Head of caudate nucleus (tissue), 42 donors: ENCODE results near the gene GRID1.

Source experiments
- DNase-seq, 42 donors: peaks; one replicate each; pipeline versions ENCODE4 v3.0.0 to v3.0.0-alpha.2; 2020 to 2021; ENCODE audit warnings: mixed read lengths in 7 of 42
- intact Hi-C: fragments of 100-400 bp; cut with DNase I; formaldehyde crosslinking; loops from one replicate; pipeline ENCODE4 v1.15.0; 2022

Gene GRID1

GRCh38 chr10:85581371-85581770 lies 785.2 kb downstream of the GRID1 start:
- intact Hi-C loops = no loop called here
- DNase-seq = no peak

- intact Hi-C loops = no loop called here
- no peak for DNase-seq
Measured at GRCh38 chr10:85580585-85580984, 786.0 kb downstream of the GRID1 start.

- intact Hi-C loops = no loop called here
- DNase-seq = no peak
Measured at GRCh38 chr10:85578860-85579259, 787.7 kb downstream of the GRID1 start.

GRCh38 chr10:85575441-85575840 lies 791.2 kb downstream of the GRID1 start:
- intact Hi-C loops = no loop called here
- no peak for DNase-seq

- DNase-seq = no peak
- intact Hi-C loops = no loop called here
Measured at GRCh38 chr10:85570871-85571270, 795.7 kb downstream of the GRID1 start.

- DNase-seq = no peak
- intact Hi-C loops = no loop called here
Measured at GRCh38 chr10:85565381-85565780, 801.2 kb downstream of the GRID1 start.

GRCh38 chr10:85558533-85558932 lies 808.1 kb downstream of the GRID1 start:
- intact Hi-C loops = no loop called here
- DNase-seq = no peak

- intact Hi-C loops = no loop called here
Measured at GRCh38 chr10:85557706-85558105, 808.9 kb downstream of the GRID1 start.

GRCh38 chr10:85557077-85557476 lies 809.5 kb downstream of the GRID1 start:
- intact Hi-C loops = no loop called here
- no peak for DNase-seq

More at GRCh38 chr10:85557706-85558105, 808.9 kb downstream of the GRID1 start:
- DNase-seq = no peak
